ENCODE data around the gene TMEM238. TPM values are rescaled to one million over a fixed set of nuclear protein-coding genes. Genes with fewer than 3 reads are reported as not detected.
"Not testable (repeated sequence)": the region's sequence is repeated elsewhere in the genome, so short reads cannot be mapped to it uniquely, and the experiment has no call there.

Gene TMEM238
- 0.18 TPM for total RNA-seq
- polyA plus RNA-seq (ENCODE audit: insufficient read depth in 1 of 8, insufficient read length in 8 of 8, low replicate concordance in 1 of 8) = under 1 TPM; 0.14 to 0.49 (median 0.27) TPM
- long read RNA-seq, donor 1 = 0 reads
- long read RNA-seq, donor 2, partial matches to known transcripts = 0 of 1 reads
- long read RNA-seq, donor 2, other reads (novel, unspliced or antisense) = 0 of 1 reads
- long read RNA-seq, donor 3, partial matches to known transcripts = 0 of 1 reads
- long read RNA-seq, donor 3, other reads (novel, unspliced or antisense) = 0 of 1 reads
- long read RNA-seq, donor 4, partial matches to known transcripts = 0 of 1 reads
- long read RNA-seq, donor 4, other reads (novel, unspliced or antisense) = 0 of 1 reads
- long read RNA-seq, donor 5, partial matches to known transcripts = 0 of 1 reads
- long read RNA-seq, donor 5, other reads (novel, unspliced or antisense) = 0 of 1 reads
- long read RNA-seq, donor 6, partial matches to known transcripts = 0 of 1 reads
- long read RNA-seq, donor 6, other reads (novel, unspliced or antisense) = 0 of 1 reads
- long read RNA-seq, donor 7 = 0 reads
- long read RNA-seq, donor 8 = 0 reads
- long read RNA-seq, donor 9, partial matches to known transcripts = 0 of 2 reads
- long read RNA-seq, donor 9, other reads (novel, unspliced or antisense) = 0 of 2 reads
- long read RNA-seq, donor 10, partial matches to known transcripts = 3,369 of 3,815 reads
- long read RNA-seq, donor 10, other reads (novel, unspliced or antisense) = 446 of 3,815 reads
- long read RNA-seq, donor 11, partial matches to known transcripts = 0 of 2 reads
- long read RNA-seq, donor 11, other reads (novel, unspliced or antisense) = 0 of 2 reads

GRCh38 chr19:55384131-55384919 lies at the start of gene TMEM238:
Gene TMEM238, minus strand, starts transcription at chr19:55384292. Its CDS starts 33 bp downstream, at chr19:55384259.
- Histone ChIP-seq H3K4me3 (ENCODE audit: low read length) (peak within 1 kb of the TSS; percentile 98), H3K27me3 (ENCODE audit: control insufficient read depth, insufficient read depth, low read length) (no peaks in the 10 kb centered on the region), H3K9me3 (replicated peaks; ENCODE audit: control insufficient read depth, low read depth, low read length) (no peaks in the 10 kb centered on the region), H3K36me3 (ENCODE audit: control insufficient read depth, insufficient read depth, low read length) (peaks cover 29% of the 10 kb centered on the region), H3K27ac (ENCODE audit: low read length) (peak within 1 kb of the TSS; percentile 99), H3K4me1 (ENCODE audit: control insufficient read depth, insufficient read depth, low read length) (peaks cover 49% of the 10 kb centered on the region)
- 20% methylated on average over 72 of the region's 72 CpGs for WGBS (ENCODE audit: insufficient coverage)
- no peak for DNase-seq

DNA sequence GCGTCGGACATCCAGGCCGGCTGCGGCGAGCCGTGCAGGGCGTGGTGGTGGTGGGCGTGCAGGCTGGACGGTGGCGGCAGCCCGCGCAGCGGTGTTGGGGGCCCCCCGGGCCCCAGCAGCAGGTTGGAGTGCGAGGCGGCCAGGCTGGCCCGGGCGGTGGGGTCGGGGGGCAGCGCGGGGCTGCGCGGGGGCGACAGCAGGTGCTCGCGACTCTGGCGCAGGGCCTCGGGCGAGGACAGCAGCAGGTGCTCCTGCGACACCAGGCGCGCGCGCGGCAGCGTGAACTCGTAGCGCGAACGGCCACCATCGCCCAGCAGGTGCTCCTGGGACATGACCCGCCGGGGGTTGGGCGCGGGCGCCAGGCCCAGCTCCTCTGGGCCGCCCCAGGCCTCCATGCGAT lies 49.2 kb upstream of the TMEM238 start:
- 7% methylated on average over 48 of the region's 48 CpGs for WGBS (ENCODE audit: insufficient coverage)
- H3K36me3 ChIP-seq (ENCODE audit: control insufficient read depth, insufficient read depth, low read length) = no peaks in the 10 kb centered on the region
- H3K27me3 ChIP-seq (ENCODE audit: control insufficient read depth, insufficient read depth, low read length) = peaks cover 42% of the 10 kb centered on the region
- no peak overlapping the region for H3K4me3 ChIP-seq (ENCODE audit: low read length)
- no peaks in the 10 kb centered on the region for H3K9me3 ChIP-seq (replicated peaks; ENCODE audit: control insufficient read depth, low read depth, low read length)
- DNase-seq = no peak
- H3K4me1 ChIP-seq (ENCODE audit: control insufficient read depth, insufficient read depth, low read length) = peaks cover 3% of the 10 kb centered on the region
- H3K27ac ChIP-seq (ENCODE audit: low read length) = no peak overlapping the region

DNA sequence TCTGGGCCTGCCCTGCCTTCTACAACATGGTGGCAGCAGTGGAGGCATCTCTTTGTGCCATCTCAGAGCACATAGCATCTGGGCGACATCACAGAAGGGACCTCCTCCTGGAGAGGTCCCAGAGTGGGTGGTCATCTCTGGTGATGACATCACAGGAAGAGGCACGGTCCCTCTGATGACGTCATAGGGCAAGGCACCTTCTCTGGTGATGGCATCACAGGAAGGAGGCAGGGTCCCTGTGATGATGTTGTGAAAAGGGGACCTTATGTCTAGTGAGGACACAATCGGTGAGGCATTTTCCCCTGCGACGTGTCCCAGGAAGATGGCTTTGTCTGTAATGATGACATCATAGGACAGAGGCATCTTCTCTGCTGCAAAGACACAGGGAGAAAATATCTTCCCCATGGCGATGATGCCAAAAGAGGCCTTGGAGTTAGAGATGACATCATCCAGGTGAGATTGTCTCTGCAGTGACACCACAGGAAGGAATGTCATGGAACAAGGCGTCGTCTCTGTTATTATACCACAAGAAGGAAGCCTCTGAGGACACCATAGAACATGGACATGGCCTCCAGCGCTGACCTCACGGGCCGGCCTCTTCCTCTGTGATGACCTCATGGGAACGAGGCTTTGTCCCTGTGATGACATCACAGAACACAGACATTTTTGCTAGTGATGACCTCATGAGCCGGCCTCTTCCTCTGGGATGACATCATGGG lies 48.3 kb upstream of the TMEM238 start:
- no peak for DNase-seq
- WGBS (ENCODE audit: insufficient coverage) = 89% methylated on average over 12 of the region's 14 CpGs

GRCh38 chr19:55431183-55431582 lies 47.1 kb upstream of the TMEM238 start:
- H3K27ac ChIP-seq (ENCODE audit: low read length) = no peak overlapping the region
- no peaks in the 10 kb centered on the region for H3K36me3 ChIP-seq (ENCODE audit: control insufficient read depth, insufficient read depth, low read length)
- no peak overlapping the region for H3K4me3 ChIP-seq (ENCODE audit: low read length)
- H3K27me3 ChIP-seq (ENCODE audit: control insufficient read depth, insufficient read depth, low read length) = peaks cover 34% of the 10 kb centered on the region
- no peaks in the 10 kb centered on the region for H3K4me1 ChIP-seq (ENCODE audit: control insufficient read depth, insufficient read depth, low read length)
- no peak for DNase-seq
- 100% methylated on average over 1 of the region's 1 CpG for WGBS (ENCODE audit: insufficient coverage)
- no peaks in the 10 kb centered on the region for H3K9me3 ChIP-seq (replicated peaks; ENCODE audit: control insufficient read depth, low read depth, low read length)

More for the DNA sequence above, 48.3 kb upstream of the TMEM238 start:
- Histone ChIP-seq H3K36me3 (ENCODE audit: control insufficient read depth, insufficient read depth, low read length) (no peaks in the 10 kb centered on the region), H3K4me1 (ENCODE audit: control insufficient read depth, insufficient read depth, low read length) (peaks cover under 1% of the 10 kb centered on the region), H3K4me3 (ENCODE audit: low read length) (no peak overlapping the region), H3K27ac (ENCODE audit: low read length) (no peak overlapping the region), H3K9me3 (replicated peaks; ENCODE audit: control insufficient read depth, low read depth, low read length) (no peaks in the 10 kb centered on the region), H3K27me3 (ENCODE audit: control insufficient read depth, insufficient read depth, low read length) (peaks cover 37% of the 10 kb centered on the region)

- 100% methylated on average over 1 of the region's 2 CpGs for WGBS (ENCODE audit: insufficient coverage)
- peaks cover 22% of the 10 kb centered on the region for H3K27me3 ChIP-seq (ENCODE audit: control insufficient read depth, insufficient read depth, low read length)
- H3K36me3 ChIP-seq (ENCODE audit: control insufficient read depth, insufficient read depth, low read length) = no peaks in the 10 kb centered on the region
- no peaks in the 10 kb centered on the region for H3K9me3 ChIP-seq (replicated peaks; ENCODE audit: control insufficient read depth, low read depth, low read length)
- DNase-seq = no peak
- H3K4me1 ChIP-seq (ENCODE audit: control insufficient read depth, insufficient read depth, low read length) = no peaks in the 10 kb centered on the region
- no peak overlapping the region for H3K27ac ChIP-seq (ENCODE audit: low read length)
- H3K4me3 ChIP-seq (ENCODE audit: low read length) = no peak overlapping the region
Measured at GRCh38 chr19:55426042-55426441, 42.0 kb upstream of the TMEM238 start.

- Histone ChIP-seq H3K27me3 (ENCODE audit: control insufficient read depth, insufficient read depth, low read length) (peaks cover 25% of the 10 kb centered on the region), H3K4me3 (ENCODE audit: low read length) (no peak overlapping the region), H3K9me3 (replicated peaks; ENCODE audit: control insufficient read depth, low read depth, low read length) (no peaks in the 10 kb centered on the region), H3K4me1 (ENCODE audit: control insufficient read depth, insufficient read depth, low read length) (no peaks in the 10 kb centered on the region), H3K36me3 (ENCODE audit: control insufficient read depth, insufficient read depth, low read length) (no peaks in the 10 kb centered on the region), H3K27ac (ENCODE audit: low read length) (no peak overlapping the region)
- WGBS (ENCODE audit: insufficient coverage) = 82% methylated on average over 3 of the region's 3 CpGs
- DNase-seq = no peak
Measured at GRCh38 chr19:55424518-55424917, 40.4 kb upstream of the TMEM238 start.

DNA sequence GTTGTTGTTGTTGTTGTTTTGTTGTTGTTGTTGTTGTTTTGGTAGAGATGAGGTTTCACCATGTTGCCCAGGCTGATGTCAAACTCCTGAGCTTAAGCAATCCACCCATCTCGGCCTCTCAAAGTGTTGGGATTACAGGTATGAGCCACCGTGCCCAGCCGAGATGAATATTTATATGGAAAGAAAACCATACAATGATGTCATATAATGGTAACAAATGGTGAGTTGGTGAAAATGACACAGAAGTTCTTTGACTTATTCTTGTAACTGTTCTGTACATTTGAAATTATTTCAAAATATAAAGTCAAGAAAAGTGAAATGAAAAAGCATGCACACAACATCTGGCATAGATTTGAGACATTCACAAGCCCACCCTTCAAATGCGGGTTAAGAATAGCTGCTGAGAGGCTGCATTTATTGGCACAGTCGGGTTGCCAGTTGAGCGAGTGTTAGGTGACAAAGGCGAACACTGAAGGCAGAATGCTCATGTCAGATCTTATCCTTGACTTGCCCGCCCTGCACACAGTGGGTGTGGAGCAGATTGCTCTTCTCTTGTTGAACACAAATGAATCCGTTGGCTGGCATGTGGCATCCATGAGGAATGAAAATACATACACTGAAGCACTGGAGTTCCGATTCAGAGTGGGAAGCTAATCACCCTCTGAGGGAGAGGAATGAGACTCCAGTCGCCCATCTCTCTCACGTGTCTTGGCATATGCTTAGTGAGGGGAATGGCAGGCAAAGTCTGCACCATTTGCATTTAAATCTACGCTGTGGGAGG lies 39.3 kb upstream of the TMEM238 start:
- WGBS (ENCODE audit: insufficient coverage) = 44% methylated on average over 4 of the region's 13 CpGs
- Histone ChIP-seq H3K27me3 (ENCODE audit: control insufficient read depth, insufficient read depth, low read length) (peaks cover 18% of the 10 kb centered on the region), H3K9me3 (replicated peaks; ENCODE audit: control insufficient read depth, low read depth, low read length) (no peaks in the 10 kb centered on the region), H3K4me1 (ENCODE audit: control insufficient read depth, insufficient read depth, low read length) (no peaks in the 10 kb centered on the region), H3K4me3 (ENCODE audit: low read length) (no peak overlapping the region), H3K27ac (ENCODE audit: low read length) (no peak overlapping the region), H3K36me3 (ENCODE audit: control insufficient read depth, insufficient read depth, low read length) (no peaks in the 10 kb centered on the region)
- no peak for DNase-seq

- H3K27me3 ChIP-seq (ENCODE audit: control insufficient read depth, insufficient read depth, low read length) = peaks cover 18% of the 10 kb centered on the region
- WGBS (ENCODE audit: insufficient coverage) = 56% methylated on average over 1 of the region's 4 CpGs
- not testable (repeated sequence) for H3K4me1 ChIP-seq (ENCODE audit: control insufficient read depth, insufficient read depth, low read length)
Measured at GRCh38 chr19:55421281-55421680, 37.2 kb upstream of the TMEM238 start.

More at GRCh38 chr19:55421281-55421680, 37.2 kb upstream of the TMEM238 start:
- H3K4me3 ChIP-seq (ENCODE audit: low read length); DNase-seq; H3K9me3 ChIP-seq (replicated peaks; ENCODE audit: control insufficient read depth, low read depth, low read length); H3K36me3 ChIP-seq (ENCODE audit: control insufficient read depth, insufficient read depth, low read length); H3K27ac ChIP-seq (ENCODE audit: low read length): not testable (repeated sequence)

Measured in muscle of leg (tissue), 16 donors.